22Rv1 (cell line): ENCODE data around the gene GALNTL6.

Experiments used
- CTCF ChIP-seq: fragments of 450-650 bp; IDR thresholded peaks from 2 replicates; pipeline ENCODE4 v1.5.1; 2017; ENCODE audit warnings: mild to moderate bottlenecking
- ZFX ChIP-seq: fragments of 450-650 bp; IDR thresholded peaks from 2 replicates; pipeline ENCODE4 v1.6.1; 2017; ENCODE audit warnings: antibody characterized with exemption, borderline replicate concordance

- TF ChIP-seq CTCF (no peak), ZFX (no peak)
Measured at GRCh38 chr4:172809319-172809718, 996.1 kb downstream of the GALNTL6 start.
